HG02885 (cell line): ENCODE results near the gene PLAAT3.
"Not testable (repeated sequence)": the region's sequence is repeated elsewhere in the genome, so short reads cannot be mapped to it uniquely, and the experiment has no call there.

Source experiments
- ATAC-seq: cut with Tn5 transposase; IDR thresholded peaks from one replicate; pipeline ENCODE4 v1.9.1; 2021; ENCODE audit warnings: mild to moderate bottlenecking; ENCODE audit not compliant: unreplicated experiment, poor library complexity

PLAAT3 gene

DNA sequence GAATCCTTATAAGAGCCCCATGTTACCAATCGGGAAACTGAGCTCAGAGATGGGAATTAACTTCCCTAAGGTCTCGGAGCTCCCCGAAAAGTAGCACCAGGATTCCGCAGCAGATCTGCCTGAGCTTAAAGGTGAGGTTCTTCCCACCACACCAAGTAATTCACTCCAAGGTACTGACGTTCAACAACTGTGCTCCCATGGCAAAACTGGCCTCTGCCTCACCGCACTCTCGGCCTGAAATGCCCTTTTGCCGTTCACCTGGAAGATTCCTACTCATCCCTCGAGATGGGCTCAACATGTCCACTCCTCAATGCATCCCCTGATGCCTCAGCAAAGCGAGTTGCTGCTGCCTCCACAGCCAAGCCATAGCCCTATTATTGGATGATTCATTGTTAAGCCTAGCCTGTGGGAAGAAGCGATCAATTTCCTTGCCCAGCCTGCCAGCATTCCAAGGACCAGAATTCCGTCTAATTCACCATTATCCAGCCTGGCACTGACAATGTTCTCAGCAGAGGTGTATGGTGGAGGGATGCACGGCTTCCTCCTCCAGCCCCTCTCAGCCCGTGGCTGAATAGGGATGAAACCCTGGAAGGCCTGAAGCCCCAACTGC lies 4.2 kb downstream of the PLAAT3 start:
- ATAC-seq, result no peak

DNA sequence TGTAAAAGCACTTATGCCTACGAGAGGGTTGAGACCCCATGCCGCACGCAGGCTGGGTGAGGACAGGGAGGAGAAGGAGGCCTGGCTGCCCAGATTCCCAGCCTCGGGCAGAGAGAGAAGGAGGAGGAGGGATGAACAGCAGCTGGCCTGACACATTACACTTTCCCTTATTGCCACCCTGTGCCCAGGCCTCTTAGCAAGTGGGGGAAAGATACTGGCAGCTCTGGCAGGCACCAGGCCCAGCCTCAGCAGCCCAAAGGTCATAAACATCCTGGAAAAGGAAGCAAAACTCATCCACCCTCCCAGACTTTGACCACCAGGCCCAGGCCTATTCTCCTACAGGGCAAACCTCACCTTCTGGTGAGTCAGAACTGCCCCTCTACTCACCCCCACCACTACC lies 4.7 kb downstream of the PLAAT3 start:
- ATAC-seq, result no peak

DNA sequence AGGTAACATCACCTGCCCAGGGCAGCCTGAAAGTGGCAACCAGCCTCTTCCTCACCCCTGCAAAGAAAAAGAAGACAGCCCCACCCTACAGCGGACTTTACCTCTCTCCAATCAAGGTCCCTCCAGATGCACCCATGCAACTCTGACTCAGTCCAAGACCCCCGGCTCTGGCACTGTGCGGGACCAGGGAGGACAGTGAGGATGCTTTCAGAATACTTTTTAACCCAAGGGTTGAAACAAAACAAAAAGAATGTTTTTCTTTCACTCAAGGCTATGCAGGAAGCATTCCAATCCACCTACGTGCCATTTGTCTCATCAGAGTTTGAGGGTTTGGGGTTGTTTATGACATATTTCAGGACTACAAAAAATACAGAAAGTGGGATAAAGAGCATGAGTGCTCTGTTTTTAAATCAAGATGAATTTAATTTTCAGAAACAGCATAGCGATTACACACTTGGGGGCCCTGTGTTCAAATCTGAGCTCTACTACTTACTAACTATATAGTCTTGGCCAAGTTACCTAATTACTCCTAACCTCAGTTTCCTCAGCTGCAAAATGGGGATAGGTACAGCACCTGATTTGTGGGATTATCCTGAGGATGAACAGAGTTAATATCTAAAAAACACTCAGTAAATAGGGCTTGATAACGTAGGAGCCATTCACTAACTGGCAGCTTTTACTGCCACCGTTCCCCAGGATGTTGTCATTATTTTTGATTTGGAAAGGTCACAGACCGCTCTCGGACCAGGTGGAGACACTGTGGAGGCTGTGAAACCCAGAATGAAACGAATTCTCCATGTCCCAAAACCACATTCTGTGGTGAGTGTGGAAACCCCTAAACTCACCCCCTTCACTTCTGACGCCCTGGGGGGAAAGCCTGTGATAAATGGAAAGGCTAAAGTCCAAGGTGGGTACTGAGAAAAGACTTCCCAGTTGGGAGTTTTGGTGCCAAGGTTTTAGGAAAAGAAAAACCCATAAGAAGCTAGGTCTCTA lies 5.6 kb downstream of the PLAAT3 start:
- no peak for ATAC-seq

DNA sequence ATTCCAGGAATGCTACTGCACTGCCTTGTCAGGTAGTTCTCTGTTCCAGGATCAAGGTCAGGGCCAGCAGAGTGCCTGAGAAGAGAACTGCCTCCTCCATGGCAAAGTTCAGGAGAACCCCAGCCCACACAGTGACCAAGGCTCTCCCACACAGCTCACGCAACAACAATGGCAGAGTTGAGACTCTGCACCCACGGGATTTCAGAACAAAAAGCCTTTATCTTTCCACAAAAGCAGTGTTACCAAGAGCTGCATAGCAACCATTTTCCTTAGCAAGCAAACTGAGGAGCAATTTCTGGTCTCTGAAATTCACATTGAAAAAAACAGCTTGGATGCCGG lies 11.1 kb downstream of the PLAAT3 start:
- ATAC-seq, result no peak

DNA sequence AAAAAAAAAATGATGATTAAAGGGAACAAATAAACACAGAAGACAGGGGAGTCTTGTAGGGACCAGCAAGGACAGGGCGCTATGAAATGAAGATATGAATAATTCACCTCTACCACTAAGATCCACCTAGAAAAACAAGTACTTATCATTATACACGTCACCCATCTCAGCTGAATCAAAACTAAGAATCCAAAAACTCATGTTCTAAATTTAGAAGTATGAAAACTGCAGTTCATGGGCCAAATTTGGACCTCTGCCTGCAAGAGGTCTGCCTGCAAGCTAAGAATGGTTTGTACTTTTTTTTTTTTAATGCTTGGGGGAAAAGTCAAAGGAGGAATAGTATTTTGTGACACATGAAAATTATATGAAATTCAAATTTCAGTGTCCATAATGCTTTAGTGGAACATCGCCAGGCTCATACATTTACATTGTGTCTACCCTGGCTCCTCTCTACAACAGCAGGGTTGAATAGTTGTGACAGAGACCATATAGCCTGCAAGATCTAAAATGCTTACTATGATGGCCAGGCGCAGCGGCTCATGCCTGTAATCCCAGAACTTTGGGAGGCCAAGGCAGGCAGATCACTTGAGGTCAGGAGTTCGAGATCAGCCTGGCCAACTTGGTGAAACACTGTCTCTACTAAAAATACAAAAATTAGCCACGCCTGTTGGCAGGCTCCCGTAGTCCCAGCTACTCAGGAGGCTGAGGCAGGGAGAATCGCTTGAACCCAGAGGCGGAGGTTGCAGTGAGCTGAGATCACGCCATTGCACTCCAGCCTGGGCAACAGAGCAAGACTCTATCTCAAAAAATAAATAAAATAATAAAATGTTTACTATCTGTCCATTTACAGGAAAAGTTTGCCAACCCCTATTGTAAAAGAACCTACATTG lies 11.7 kb downstream of the PLAAT3 start:
- ATAC-seq, result not testable (repeated sequence)

DNA sequence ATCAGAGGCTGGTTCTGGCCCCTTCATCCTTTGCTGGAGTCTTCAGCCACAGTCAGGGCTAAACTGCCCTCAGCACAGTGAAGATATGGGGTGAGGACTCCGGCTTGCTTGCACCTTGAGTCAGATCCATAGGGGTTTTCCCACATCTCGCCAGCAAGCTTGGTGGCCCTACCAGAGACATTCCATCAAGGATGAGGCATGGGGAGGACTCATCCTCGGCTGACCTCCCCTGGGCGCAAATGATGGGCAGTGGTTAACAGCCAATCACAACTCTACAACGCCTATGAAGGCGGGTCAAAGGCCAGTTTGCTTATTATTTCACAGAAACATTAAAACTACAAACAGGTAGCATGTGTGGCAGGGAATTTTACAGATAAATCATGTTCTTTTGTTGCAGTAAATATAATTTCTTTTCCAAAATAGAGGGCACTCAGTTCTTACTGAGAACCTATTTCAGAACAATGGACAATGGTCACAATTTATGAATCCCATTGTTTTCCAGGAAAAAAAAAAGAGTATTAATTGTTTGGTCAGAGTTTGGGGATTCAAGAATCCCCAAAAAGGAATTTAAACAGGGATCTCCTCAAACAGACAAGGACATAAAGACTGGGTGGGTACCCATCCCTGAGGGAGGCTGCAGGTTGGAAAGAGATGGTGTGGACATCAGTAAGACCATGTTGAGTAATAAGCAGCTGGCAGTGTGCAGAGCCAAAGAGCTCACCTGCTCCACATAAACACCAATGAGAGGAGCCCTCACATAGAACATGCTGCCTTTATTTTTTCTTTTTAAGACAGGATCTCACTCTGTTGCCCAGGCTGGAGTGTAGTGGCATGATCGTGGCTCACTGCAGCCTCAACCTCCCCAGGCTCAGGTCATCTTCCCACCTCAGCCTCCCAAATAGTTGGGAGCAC lies 14.8 kb downstream of the PLAAT3 start:
- ATAC-seq, result no peak

DNA sequence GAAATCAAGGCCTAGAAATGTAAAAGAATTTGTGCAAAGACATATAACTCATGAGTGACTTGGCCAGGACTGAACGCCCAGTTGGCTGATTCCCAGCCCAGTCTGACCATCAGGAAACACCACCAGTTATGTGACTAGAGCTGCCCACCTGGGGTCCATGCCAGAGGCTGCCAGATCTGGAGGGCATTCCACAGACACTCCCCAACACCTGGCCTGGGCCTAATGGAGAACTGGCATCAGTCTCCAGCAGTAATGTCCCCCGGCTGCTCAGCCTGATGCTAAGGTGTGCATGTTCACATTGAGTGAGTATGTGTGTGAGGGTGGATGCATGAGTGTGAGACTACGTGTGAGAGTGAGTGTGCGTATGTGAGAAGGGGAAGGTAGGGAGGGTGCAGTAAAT lies 15.7 kb downstream of the PLAAT3 start:
- ATAC-seq, result no peak

DNA sequence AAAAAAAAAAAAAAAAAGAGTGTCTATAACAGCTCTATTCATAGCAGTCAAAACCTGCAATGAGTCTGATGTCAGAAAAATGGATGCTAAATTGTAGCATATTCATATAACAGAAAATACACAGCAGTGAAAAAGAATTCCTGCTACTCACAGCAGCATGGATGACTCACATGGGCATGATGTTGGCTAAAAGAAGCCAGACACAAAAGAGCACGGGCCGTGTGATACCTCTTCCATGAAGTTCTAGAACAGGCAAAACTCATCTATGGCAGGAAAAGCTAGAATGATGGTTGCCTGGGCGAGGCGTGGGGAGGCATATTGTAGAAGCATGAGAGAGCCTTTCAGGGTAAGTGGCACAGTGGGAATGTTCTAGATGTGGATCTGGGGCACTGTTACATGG lies 18.9 kb downstream of the PLAAT3 start:
- ATAC-seq, result no peak

DNA sequence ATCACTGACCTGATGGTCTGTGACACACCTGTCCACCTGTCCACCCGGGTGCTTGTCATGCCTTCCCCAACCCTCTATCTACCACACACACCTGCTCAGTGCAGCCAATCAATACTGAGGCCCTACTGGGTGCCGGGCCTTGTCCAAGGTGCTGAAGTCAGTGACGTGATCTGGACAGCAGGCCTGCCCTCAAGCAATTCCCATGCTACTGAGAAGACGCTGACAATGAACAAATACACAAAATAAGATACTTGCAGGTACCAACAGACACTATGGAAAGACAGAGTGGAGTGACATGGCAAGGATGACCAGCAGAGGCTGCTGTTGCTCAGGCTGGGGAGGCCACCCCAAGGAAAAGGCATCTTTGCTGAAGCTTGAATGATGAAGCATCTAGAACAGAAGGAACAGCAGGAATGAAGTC lies 21.2 kb downstream of the PLAAT3 start:
- ATAC-seq, result no peak

DNA sequence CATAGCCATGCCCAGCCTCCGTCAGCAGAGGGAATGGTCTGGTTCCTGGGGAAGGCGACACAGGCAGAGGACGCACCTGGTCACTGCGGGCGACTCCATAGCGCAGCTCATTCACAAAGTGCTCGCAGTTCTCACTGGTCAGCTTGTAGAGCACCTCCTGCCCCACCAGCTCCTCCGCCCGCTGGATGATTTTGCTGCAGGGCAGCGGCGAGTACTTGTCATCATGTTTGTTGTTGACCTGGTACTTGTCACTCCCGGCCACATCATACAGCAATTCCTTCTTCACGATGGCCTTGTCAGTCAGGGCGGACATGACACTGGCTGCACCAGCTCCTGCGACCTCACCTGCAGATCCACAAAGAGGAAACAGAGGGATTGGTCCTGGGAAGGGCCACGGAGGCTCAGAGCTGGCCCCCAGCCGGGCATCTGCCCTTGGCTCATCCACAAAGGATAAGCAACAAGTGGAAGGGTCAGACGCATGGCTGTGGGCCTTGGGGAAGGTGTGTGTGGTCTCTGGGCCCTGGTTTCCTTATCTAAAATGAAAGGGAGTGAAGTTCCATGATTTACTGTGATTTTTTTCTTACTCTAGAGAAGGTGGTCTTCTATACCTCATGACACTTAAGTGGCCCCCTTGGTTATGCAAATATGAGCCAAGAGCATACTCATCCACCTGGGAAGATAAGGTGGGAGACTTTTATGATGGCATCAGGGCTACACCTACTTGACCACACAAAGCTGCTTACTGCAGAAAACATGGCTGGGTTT lies 24.0 kb downstream of the PLAAT3 start:
- ATAC-seq, result no peak

DNA sequence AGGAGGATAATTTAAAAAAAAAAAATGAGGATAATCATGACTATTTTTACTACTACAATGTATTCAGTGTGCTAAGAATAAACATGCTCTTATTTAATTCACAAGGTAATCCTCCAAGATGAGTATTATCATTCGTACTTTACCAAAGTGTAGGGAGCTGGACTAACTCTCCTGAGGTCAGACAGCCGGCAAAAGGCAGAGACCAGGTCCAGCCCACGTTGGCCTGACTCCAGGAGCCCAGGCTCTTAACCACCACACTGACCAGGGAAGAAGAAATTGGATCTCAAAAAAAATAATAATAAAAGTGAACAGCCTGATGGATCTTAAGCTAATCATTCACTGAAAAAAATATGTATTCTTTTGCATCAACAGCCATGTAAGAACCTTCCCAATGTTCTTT lies 25.2 kb downstream of the PLAAT3 start:
- no peak for ATAC-seq

DNA sequence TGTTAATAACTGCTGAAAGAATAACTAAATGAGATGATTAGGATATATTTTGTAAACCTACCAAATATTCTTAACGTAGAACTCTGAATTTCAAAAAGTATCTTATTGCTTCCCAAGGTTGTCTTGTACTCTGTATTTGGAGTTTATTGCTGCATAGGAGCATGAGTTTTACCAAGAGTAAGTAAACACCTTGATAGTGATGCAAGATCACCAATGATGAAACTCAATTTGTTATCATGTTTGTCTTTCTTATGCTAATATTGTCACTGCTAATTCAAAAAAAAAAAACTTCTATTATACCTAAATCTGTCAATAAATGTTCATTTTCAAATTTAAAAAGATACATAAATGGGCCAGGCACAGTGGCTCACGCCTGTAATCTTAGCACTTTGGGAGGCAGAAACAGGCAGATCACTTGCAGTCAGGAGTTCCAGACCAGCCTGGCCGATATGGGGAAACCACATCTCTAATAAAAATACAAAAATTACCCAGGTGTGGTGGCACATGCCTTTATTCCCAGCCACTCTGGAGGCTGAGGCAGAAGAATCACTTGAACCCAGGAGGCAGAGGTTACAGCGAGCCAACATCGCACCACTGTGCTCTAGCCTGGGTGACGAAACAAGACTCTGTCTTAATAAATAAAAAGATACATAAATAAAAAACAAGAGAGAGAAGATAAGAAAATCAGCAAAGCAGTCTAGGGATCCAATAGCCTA lies 27.6 kb downstream of the PLAAT3 start:
- ATAC-seq, result no peak

DNA sequence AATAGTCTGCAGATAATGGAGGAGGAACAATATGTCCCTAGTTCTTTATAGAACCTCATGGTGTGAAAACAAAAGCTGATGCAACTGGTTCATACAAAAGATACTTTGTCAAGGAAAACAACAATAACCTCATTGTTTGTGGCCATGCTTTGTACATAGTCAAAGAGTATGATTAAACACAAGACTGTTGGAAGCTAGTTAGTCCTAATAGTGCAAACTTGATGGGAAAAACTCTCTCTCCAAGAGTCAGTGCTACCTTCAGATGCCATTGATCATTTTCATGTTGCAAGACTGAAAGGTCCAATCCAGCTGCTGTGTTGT lies 30.9 kb downstream of the PLAAT3 start:
- no peak for ATAC-seq

DNA sequence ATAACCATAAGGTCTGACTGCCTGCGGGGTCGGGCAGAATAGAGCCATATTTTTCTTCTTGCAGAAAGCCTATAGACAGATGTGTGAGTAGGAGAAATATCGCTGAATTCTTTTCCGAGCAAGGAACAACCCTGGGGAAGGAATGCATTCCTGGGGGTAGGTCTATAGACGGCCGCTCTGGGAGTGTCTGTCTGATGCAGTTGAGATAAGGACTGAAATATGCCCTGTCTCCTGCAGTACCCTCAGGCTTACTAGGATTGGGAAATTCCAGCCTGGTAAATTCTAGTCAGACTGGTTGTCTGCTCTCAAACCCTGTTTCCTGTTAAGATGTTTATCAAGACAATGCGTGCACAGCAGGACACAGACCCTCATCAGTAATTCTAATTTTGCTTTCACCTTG lies 33.0 kb downstream of the PLAAT3 start:
- ATAC-seq, result not testable (repeated sequence)

DNA sequence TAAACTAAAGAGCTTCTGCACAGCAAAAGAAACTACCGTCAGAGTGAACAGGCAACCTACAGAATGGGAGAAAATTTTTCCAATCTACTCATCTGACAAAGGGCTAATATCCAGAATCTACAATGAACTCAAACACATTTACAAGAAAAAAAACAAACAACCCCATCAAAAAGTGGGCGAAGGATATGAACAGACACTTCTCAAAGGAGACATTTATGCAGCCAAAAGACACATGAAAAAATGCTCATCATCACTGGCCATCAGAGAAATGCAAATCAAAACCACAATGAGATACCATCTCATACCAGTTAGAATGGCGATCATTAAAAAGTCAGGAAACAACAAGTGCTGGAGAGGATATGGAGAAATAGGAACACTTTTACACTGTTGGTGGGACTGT lies 35.4 kb downstream of the PLAAT3 start:
- not testable (repeated sequence) for ATAC-seq

DNA sequence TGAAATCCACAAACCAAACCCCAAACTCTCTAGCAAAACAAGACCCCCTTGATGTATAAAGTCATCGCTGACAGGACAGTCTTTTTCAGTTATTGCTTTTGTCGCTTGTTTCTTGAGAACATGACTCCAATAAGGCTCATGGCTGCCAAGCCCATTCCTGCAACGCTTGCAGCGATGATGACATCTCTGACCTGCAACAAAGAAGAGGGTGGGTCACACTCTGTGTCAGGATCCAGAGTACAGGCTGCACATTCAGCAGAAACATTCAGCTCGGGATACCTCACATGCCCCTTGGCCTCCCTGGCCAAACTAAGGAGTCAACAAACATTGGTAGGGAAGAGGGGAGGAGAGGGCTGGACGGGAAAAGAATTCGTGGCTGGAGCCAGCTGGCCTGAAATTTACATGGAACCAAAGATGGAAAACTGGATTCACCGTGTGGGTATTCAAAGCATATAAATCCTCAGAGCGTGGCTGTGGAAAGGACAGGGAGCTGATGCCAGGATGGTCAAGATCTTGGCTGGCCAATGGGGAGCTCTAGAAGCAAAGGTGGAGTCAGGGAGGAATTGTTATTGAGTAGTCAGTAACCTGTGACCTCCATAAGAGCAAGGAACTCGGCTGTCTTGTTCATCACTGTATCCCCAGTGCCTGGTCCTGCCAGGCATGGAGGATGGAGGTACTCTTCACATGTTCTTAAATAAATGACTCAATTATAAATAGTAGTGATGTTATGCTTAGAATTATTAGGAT lies 39.2 kb downstream of the PLAAT3 start:
- no peak for ATAC-seq

DNA sequence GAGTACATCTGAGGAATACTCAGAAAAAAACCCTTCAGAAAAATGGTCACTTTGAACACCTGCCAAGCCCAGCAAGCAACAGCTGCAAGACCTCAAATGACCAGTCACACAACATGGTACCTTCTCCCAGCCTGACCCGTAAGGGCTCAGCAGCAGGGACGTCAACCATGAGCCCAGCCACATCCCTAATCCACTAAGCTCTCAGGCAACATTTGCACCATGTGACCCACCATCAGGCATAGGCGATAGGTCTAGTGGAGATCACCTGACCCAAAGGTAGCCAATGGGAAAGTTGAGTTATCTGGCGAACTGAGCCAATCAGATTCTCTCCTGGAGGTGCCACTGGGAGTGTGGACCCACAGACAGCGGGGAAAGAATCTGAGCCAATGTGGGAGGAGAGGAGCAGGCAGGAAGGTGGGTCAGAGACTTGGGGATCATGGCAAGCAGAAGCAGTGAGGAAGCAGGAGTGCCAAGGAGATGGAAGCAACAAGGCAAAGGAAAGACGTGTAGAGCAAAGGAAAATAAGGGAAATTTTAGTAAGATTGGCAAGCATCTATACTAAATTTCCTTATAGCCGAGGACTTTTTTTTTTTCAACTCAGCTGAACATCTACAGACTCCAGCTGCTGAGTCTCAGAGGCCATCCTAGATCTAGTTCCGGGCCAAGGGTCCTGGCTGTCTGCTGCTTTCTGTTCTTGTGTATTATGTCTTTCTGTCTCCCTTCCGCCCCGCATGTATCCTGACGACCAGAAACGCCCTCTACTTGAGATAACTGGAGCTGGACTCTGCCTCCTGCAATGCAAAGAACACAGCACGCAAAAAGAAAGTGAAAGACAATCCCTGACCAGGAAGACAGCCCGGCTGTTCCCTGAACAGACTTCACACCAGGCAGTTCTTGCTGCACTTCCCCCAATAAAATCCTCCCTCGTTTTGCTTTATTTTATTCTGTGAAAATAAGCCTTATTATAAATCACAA lies 40.1 kb downstream of the PLAAT3 start:
- no peak for ATAC-seq
